NCI-H2227 (cell line): ENCODE data around the gene LAMB1.
"Not testable (repeated sequence)": the region's sequence is repeated elsewhere in the genome, so short reads cannot be mapped to it uniquely, and the experiment has no call there.

ENCODE experiments used
- DNase-seq: peaks from one replicate; lab custom pipeline; 2025; ENCODE audit not compliant: unreplicated experiment; lab: John Stamatoyannopoulos, UW

Gene LAMB1

GRCh38 chr7:108002726-108003598, at the start of gene LAMB1:
Gene LAMB1 (minus strand): TSS chr7:108003161. CDS start chr7:108002885, 276 bp downstream.
- DNase-seq: peak; percentile 78

GRCh38 chr7:108051454-108051853, 48.5 kb upstream of the LAMB1 start:
- DNase-seq: no peak

- no peak for DNase-seq
Measured at GRCh38 chr7:108049962-108050361, 47.0 kb upstream of the LAMB1 start.

GRCh38 chr7:108048422-108048821, 45.5 kb upstream of the LAMB1 start:
- DNase-seq: no peak

- no peak for DNase-seq
Measured at GRCh38 chr7:108046952-108047506, 44.1 kb upstream of the LAMB1 start.

GRCh38 chr7:108045669-108046068, 42.7 kb upstream of the LAMB1 start:
- no peak for DNase-seq

- no peak for DNase-seq
Measured at GRCh38 chr7:108045154-108045553, 42.2 kb upstream of the LAMB1 start.

GRCh38 chr7:108044345-108044744, 41.4 kb upstream of the LAMB1 start:
- DNase-seq: no peak

GRCh38 chr7:108038986-108039385, 36.0 kb upstream of the LAMB1 start:
- DNase-seq: no peak

- DNase-seq: no peak
Measured at GRCh38 chr7:108037741-108038140, 34.8 kb upstream of the LAMB1 start.

GRCh38 chr7:108037140-108037539, 34.2 kb upstream of the LAMB1 start:
- no peak for DNase-seq

- DNase-seq: no peak
Measured at GRCh38 chr7:108034586-108034985, 31.6 kb upstream of the LAMB1 start.

- DNase-seq: no peak
Measured at GRCh38 chr7:108033776-108034497, 31.0 kb upstream of the LAMB1 start.

- not testable (repeated sequence) for DNase-seq
Measured at GRCh38 chr7:108033309-108033708, 30.3 kb upstream of the LAMB1 start.

GRCh38 chr7:108030516-108030915, 27.6 kb upstream of the LAMB1 start:
- no peak for DNase-seq

GRCh38 chr7:108029034-108029433, 26.1 kb upstream of the LAMB1 start:
- no peak for DNase-seq

- no peak for DNase-seq
Measured at GRCh38 chr7:108028111-108028510, 25.1 kb upstream of the LAMB1 start.

GRCh38 chr7:108027239-108027638, 24.3 kb upstream of the LAMB1 start:
- DNase-seq: no peak

- peak; percentile 14 for DNase-seq
Measured at GRCh38 chr7:108026647-108027046, 23.7 kb upstream of the LAMB1 start.

GRCh38 chr7:108026116-108026515, 23.2 kb upstream of the LAMB1 start:
- no peak for DNase-seq

GRCh38 chr7:108024538-108024937, 21.6 kb upstream of the LAMB1 start:
- DNase-seq: no peak

- DNase-seq: no peak
Measured at GRCh38 chr7:108020585-108020984, 17.6 kb upstream of the LAMB1 start.
